Measurements from ENCODE around the gene ARL16. TPM values are rescaled to one million over a fixed set of nuclear protein-coding genes. Genes with fewer than 3 reads are reported as not detected.

Gene ARL16
- polyA plus RNA-seq, 2 of the 4 experiments (the other 2 are of a cell fraction), result 45.2 to 53.6 TPM

DNA sequence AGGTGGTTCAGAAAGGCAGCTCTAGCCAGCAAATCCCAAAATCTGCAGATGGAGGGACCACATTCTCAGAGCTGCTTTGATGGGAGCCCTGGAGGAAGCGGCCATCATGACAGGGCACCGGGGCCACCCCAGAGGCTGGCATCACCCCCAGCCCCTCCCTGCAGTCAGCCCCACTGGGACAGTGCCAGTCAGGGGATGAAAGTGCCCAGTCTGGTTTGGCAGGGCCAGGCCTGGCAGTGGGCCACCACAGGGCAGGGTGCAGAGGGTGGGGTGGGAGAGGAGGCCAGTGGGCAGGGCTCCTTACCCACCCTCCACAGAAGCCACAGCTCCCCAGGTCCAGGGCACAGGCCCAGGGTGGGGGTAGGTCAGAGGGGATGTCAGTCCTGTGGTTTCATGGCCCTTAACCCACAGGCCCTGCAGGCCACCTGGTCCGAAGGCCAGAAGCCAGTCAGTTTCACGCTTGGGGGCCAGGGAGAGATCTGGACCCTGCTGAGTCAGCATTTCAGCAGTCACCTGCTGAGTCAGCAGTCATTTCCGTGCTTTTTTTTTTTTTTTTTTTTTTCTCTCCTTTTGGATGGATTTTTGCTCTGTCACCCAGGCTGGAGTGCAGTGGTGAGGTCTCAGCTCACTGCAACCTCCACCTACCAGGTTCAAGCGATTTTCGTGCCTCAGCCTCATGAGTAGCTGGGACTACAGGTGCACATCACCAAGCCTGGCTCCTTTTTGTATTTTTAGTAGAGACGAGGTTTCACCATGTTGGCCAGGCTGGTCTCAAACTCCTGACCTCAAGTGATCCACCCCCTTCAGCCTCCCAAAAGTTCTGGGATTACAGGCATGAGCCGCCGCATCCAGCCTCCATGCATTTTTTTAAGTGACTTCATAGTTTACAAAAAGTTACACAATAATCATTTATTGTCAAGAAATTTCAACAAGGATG is 38.9 kb upstream of the ARL16 start:
- POLR2A ChIA-PET, result interaction anchor here (3.5 kb wide), 1 partner anchor 10 kb away, joined by 18 read pairs; the partner anchor contains the start of gene SLC25A10
- whole genome bisulfite sequencing (ENCODE audit: missing lambda C conversion rate), result 69% methylated on average over 9 of the region's 10 CpGs
- no peak for DNase-seq (ENCODE audit: low read depth in 1 of 2, low spot score in 1 of 2)
- H3K27ac ChIP-seq, result peak overlapping the region in 1 of 2 experiments; percentile 72; a peak in 3 of 6 replicates
- no peak overlapping the region for H3K4me2 ChIP-seq
- no peak for FAIRE-seq
- CTCF ChIA-PET, result interaction anchor here (0.6 to 7.7 kb wide), 7 partner anchors 8 to 99 kb away, joined by 3 to 55 read pairs (median 4); partner anchors contain the start of gene SLC25A10
- H3K4me3 ChIP-seq, result no peak overlapping the region
- H3K9me3 ChIP-seq, result no peaks in the 10 kb centered on the region
- H3K4me1 ChIP-seq, result peaks cover 19% of the 10 kb centered on the region
- peak; percentile 29 to 40; a peak in 5 of 6 replicates for ATAC-seq
- no peak for TF ChIP-seq RFX5 (IDR thresholded peaks at IDR 0.05)
- no peak for TF ChIP-seq KDM1A (IDR thresholded peaks at IDR 0.05; ENCODE audit: low read depth)
- TF ChIP-seq MAFK (IDR thresholded peaks at IDR 0.05; ENCODE audit: partially characterized antibody), result peak; percentile 100
- TF ChIP-seq CHD2 (IDR thresholded peaks at IDR 0.05; ENCODE audit: low read length, partially characterized antibody), result no peak
- TF ChIP-seq, protein P1, sequence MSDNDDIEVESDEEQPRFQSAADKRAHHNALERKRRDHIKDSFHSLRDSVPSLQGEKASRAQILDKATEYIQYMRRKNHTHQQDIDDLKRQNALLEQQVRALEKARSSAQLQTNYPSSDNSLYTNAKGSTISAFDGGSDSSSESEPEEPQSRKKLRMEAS (IDR thresholded peaks at IDR 0.05), result 0 out of 2 replicates have a peak, but pooled peaks have one; percentile 5
- TF ChIP-seq ZSCAN20 (CRISPR knock-in tag; IDR thresholded peaks at IDR 0.05), result no peak
- TF ChIP-seq EP300 (IDR thresholded peaks at IDR 0.05), result no peak
- 0 out of 2 replicates have a peak, but pooled peaks have one; percentile 17 for TF ChIP-seq NFE2L2 (conservative IDR thresholded peaks at IDR 0.05; ENCODE audit: low read length)
- TF ChIP-seq, protein P2, sequence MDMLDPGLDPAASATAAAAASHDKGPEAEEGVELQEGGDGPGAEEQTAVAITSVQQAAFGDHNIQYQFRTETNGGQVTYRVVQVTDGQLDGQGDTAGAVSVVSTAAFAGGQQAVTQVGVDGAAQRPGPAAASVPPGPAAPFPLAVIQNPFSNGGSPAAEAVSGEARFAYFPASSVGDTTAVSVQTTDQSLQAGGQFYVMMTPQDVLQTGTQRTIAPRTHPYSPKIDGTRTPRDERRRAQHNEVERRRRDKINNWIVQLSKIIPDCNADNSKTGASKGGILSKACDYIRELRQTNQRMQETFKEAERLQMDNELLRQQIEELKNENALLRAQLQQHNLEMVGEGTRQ (IDR thresholded peaks at IDR 0.05), result no peak
- TF ChIP-seq MYC (IDR thresholded peaks at IDR 0.05; ENCODE audit: borderline replicate concordance, low read length), result no peak
- TF ChIP-seq HMGXB4 (CRISPR knock-in tag; IDR thresholded peaks at IDR 0.05; ENCODE audit: borderline replicate concordance), result no peak
- TF ChIP-seq JUN (IDR thresholded peaks at IDR 0.05), result no peak

- TF ChIP-seq POLR2A (IDR thresholded peaks at IDR 0.05; ENCODE audit: low read length) (no peak), BHLHE40 (IDR thresholded peaks at IDR 0.05; ENCODE audit: low read depth, low read length) (no peak), MYC (IDR thresholded peaks at IDR 0.05; ENCODE audit: borderline replicate concordance, low read length) (no peak), NFE2L2 (conservative IDR thresholded peaks at IDR 0.05; ENCODE audit: low read length) (no peak), HMGXB4 (CRISPR knock-in tag; IDR thresholded peaks at IDR 0.05; ENCODE audit: borderline replicate concordance) (no peak), BCL3 (IDR thresholded peaks at IDR 0.05) (no peak), ZNF302 (CRISPR knock-in tag; IDR thresholded peaks at IDR 0.05) (no peak), TP53 (CRISPR knock-in tag; IDR thresholded peaks at IDR 0.05) (no peak), RCOR1 (IDR thresholded peaks at IDR 0.05; ENCODE audit: low read depth, low read length) (no peak), SREBF2 (IDR thresholded peaks at IDR 0.05) (no peak), RARB (CRISPR knock-in tag; IDR thresholded peaks at IDR 0.05) (no peak), CBX2 (IDR thresholded peaks at IDR 0.05; ENCODE audit: borderline replicate concordance, low read depth) (no peak), EHMT2 (IDR thresholded peaks at IDR 0.05; ENCODE audit: low read depth) (no peak), EHF (CRISPR knock-in tag; IDR thresholded peaks at IDR 0.05) (no peak), GATA3 (IDR thresholded peaks at IDR 0.05; ENCODE audit: borderline replicate concordance) (no peak)
- TF ChIP-seq, protein P2 (IDR thresholded peaks at IDR 0.05), result no peak
- TF ChIP-seq, protein P3, sequence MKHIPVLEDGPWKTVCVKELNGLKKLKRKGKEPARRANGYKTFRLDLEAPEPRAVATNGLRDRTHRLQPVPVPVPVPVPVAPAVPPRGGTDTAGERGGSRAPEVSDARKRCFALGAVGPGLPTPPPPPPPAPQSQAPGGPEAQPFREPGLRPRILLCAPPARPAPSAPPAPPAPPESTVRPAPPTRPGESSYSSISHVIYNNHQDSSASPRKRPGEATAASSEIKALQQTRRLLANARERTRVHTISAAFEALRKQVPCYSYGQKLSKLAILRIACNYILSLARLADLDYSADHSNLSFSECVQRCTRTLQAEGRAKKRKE (CRISPR knock-in tag; IDR thresholded peaks at IDR 0.05; ENCODE audit: low read depth), result no peak
- DNase-seq (ENCODE audit: low read depth in 1 of 2, low spot score in 1 of 2) (no peak), FAIRE-seq (no peak), ATAC-seq (no peak)
- Histone ChIP-seq H3K9me3 (no peaks in the 10 kb centered on the region), H3K4me1 (peaks cover 19% of the 10 kb centered on the region), H3K4me2 (no peak overlapping the region), H3K4me3 (no peak overlapping the region), H3K27ac (no peak overlapping the region)
- POLR2A ChIA-PET, result interaction anchor here (3.5 kb wide), 1 partner anchor 8 kb away, joined by 18 read pairs; the partner anchor contains the start of gene SLC25A10
- 93% methylated on average over 33 of the region's 33 CpGs for WGBS (ENCODE audit: missing lambda C conversion rate)
- CTCF ChIA-PET, result interaction anchor here (0.7 to 7.7 kb wide), 4 partner anchors 8 to 14 kb away, joined by 3 to 55 read pairs (median 9); partner anchors contain the start of gene SLC25A10
Observed at GRCh38 chr17:81720267-81721071, 36.9 kb upstream of the ARL16 start.
